ENCODE data around the gene GPR12. TPM values are rescaled to one million over a fixed set of nuclear protein-coding genes. Genes with fewer than 3 reads are reported as not detected.
A peak's percentile ranks its signal among the peaks of the same experiment; 100 is the strongest.

GPR12 gene
- total RNA-seq, 1 donor from 2014 or later: not detected

DNA sequence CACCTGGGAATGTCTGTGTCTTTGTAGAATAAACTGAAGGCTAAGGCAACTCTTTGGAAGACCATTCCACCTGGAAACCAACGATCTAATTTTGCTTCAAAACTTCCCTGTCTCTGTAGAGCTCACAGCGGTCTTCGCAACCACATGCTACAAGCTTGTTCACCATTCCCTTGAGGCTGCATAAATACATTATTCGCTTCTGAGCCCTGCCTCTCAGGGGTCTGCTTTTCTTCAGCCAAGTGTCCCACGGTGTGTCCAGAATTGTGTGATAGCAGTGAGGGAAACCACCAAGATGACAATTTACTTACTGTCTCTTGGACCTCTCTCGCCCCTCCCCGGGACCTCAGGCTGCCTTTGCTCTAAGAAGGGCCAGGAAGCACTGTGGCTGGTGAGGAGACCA is 51.1 kb downstream of the GPR12 start:
- no peaks in the 10 kb centered on the region for H3K9me3 Mint-ChIP-seq
- no peak overlapping the region for H3K4me3 Mint-ChIP-seq (ENCODE audit: low read depth)
- no peak overlapping the region for H3K27ac Mint-ChIP-seq
- H3K4me1 Mint-ChIP-seq (ENCODE audit: low read depth): no peaks in the 10 kb centered on the region
- DNase-seq (ENCODE audit: low spot score): no peak
- H3K36me3 Mint-ChIP-seq (ENCODE audit: low read depth): no peaks in the 10 kb centered on the region
- no peaks in the 10 kb centered on the region for H3K27me3 Mint-ChIP-seq (ENCODE audit: low read depth)
- intact Hi-C loops (cut with micrococcal nuclease): loop anchor here (2.0 kb wide), 1 partner anchor 221 kb away; no protein-coding TSS in a partner anchor

DNA sequence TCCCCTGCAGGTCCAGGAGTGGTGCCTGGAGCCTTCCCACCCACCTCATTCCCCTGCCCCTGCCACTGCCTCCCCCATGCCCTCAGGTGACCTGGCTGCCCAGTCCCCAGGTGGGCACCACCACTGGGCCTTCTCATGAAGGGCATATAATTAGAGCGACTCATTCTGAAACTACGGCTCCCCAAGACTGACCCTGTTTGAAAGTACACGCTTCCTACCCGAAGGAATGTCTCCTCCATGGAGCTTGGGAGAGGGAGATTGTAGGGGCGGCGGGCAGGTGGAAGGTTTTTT is 52.6 kb downstream of the GPR12 start:
- no peak for DNase-seq (ENCODE audit: low spot score)
- H3K27me3 Mint-ChIP-seq (ENCODE audit: low read depth): peaks cover under 1% of the 10 kb centered on the region
- intact Hi-C loops (cut with micrococcal nuclease): loop anchor here (2.0 kb wide), 1 partner anchor 223 kb away; no protein-coding TSS in a partner anchor
- H3K4me1 Mint-ChIP-seq (ENCODE audit: low read depth): no peaks in the 10 kb centered on the region
- H3K9me3 Mint-ChIP-seq: no peaks in the 10 kb centered on the region
- H3K27ac Mint-ChIP-seq: no peak overlapping the region
- H3K36me3 Mint-ChIP-seq (ENCODE audit: low read depth): no peaks in the 10 kb centered on the region
- H3K4me3 Mint-ChIP-seq (ENCODE audit: low read depth): no peak overlapping the region

DNA sequence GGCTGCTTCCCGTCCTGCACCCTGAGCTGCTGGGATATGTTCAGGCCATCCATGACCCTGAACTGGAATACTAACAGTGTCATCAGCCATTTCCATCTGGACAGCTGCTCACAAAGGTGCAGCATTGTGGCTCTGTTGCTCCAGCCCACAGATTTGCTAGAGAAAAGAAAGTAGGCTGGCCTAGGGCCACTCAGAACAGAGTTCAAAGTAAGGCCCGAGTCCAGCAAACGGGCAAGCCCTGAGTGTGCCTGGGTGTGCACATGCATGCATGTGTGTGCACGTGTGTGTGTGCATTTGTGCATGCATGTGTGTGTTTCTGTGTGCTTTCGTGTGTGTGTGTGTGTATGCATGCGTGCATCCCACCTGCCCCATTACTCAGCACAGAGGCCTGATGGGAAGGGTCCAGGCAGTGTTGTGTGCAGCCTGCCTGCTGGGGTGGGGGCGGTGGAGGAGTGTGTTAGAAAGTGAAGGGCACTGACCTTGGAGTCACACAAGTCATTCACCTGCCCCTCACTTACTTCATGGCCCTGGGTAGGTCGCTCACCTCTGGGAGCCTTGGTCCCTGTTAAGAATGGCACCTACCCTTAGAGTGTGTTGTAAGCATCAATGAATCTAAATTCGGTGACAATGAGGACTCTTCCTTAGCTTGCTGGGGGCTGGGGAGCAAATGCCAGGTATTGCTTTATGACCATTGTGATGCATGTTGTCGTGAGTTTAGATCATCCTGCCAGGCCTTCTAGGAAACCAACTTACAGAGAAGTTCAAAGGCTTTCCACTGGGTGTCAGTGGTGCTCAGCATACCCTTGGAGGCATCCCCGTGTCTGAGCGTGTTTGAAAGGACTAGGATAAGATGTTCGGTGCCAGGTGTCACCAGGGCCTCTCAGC is 53.2 kb downstream of the GPR12 start:
- Mint-ChIP-seq H3K4me1 (ENCODE audit: low read depth) (no peaks in the 10 kb centered on the region), H3K36me3 (ENCODE audit: low read depth) (no peaks in the 10 kb centered on the region), H3K27me3 (ENCODE audit: low read depth) (peaks cover 3% of the 10 kb centered on the region), H3K4me3 (ENCODE audit: low read depth) (no peak overlapping the region), H3K27ac (no peak overlapping the region), H3K9me3 (no peaks in the 10 kb centered on the region)
- DNase-seq (ENCODE audit: low spot score): peak; percentile 13
- intact Hi-C loops (cut with micrococcal nuclease): loop anchor here (1.0 to 2.0 kb wide), 2 partner anchors 166 to 223 kb away; no protein-coding TSS in a partner anchor

DNA sequence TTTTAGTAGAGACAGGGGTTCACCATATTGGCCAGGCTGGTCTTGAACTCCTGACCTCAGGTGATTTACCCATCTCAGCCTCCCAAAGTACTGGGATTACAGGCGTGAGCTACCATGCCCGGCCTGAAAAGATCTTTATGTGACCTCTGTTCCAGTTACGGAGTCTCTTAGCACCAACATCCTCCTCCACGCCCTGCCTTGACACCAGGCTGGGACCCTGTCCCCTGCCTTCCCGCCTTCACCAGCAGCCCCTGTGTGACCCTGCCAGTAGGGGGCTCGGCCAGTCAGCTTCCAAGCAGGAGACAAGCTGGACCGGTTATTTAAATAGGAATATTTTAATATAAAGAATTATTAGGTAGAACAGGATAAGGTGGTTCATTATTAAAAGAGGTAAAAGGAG is 54.2 kb downstream of the GPR12 start:
- intact Hi-C loops (cut with micrococcal nuclease): no loop called here
- Mint-ChIP-seq H3K27me3 (ENCODE audit: low read depth) (peaks cover 3% of the 10 kb centered on the region), H3K9me3 (no peaks in the 10 kb centered on the region), H3K4me3 (ENCODE audit: low read depth) (no peak overlapping the region), H3K27ac (no peak overlapping the region), H3K4me1 (ENCODE audit: low read depth) (no peaks in the 10 kb centered on the region), H3K36me3 (ENCODE audit: low read depth) (no peaks in the 10 kb centered on the region)
- no peak for DNase-seq (ENCODE audit: low spot score)

DNA sequence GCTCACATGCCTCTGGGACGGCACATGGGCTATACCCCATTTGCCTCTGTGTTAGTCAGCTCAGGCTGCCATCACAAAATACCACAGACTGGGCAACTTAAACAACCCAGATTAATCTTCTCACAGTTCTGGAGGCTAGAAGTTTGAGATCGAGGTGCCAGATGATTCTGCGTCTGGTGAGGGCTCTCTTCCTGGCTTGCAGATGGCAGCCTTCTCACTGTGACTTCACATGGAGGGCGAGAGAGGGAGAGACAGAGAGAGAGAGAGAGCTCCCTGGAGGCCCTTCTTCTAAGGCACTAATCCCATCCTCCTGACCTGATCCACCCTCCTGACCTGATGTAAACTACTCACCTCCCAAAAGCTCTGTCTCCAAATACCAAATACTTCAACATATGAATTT is 55.0 kb downstream of the GPR12 start:
- Mint-ChIP-seq H3K9me3 (no peaks in the 10 kb centered on the region), H3K36me3 (ENCODE audit: low read depth) (no peaks in the 10 kb centered on the region), H3K27ac (no peak overlapping the region), H3K4me1 (ENCODE audit: low read depth) (no peaks in the 10 kb centered on the region), H3K4me3 (ENCODE audit: low read depth) (no peak overlapping the region), H3K27me3 (ENCODE audit: low read depth) (peaks cover 6% of the 10 kb centered on the region)
- no peak for DNase-seq (ENCODE audit: low spot score)
- intact Hi-C loops (cut with micrococcal nuclease): no loop called here

Other genes with a start within 250 kb of the GPR12 start
- 0.25 and 0.57 TPM in 2 replicates for gene WASF3, start 203.1 kb downstream of the GPR12 start, total RNA-seq